CD8-positive, alpha-beta memory T cell (primary cell): ENCODE results near the gene GALNT14. TPM values are rescaled to one million over a fixed set of nuclear protein-coding genes. Genes with fewer than 3 reads are reported as not detected.

Experiments used
- CTCF ChIA-PET: fragments of 350-600 bp; sonication (Branson Sonifier 250); formaldehyde crosslinking; loops from one replicate; lab custom pipeline; 2021; ENCODE audit warnings: antibody characterized with exemption; lab: Charles Lee
- POLR2A ChIA-PET: fragments of 350-600 bp; sonication (Branson Sonifier 250); formaldehyde crosslinking; loops from one replicate; lab custom pipeline; 2021; ENCODE audit warnings: antibody characterized with exemption; lab: Charles Lee
- DNase-seq, 5 donors: peaks; one replicate each; pipeline versions ENCODE4 v3.0.0 to v3.0.0-alpha.2; 2020 to 2022; ENCODE audit warnings: mixed read lengths in 1 of 5
- H3K27ac ChIP-seq: one replicate; pipeline ENCODE4 v1.7.0; 2013; ENCODE audit warnings: low read depth, mild to moderate bottlenecking, low read length, moderate library complexity
- H3K27me3 ChIP-seq: 2 replicates; pipeline ENCODE4 v1.7.0; 2013; ENCODE audit warnings: low read length, mild to moderate bottlenecking; ENCODE audit not compliant: insufficient read depth, poor library complexity, severe bottlenecking
- H3K36me3 ChIP-seq: 2 replicates; pipeline ENCODE4 v1.7.0; 2013; ENCODE audit warnings: mild to moderate bottlenecking, low read length, moderate library complexity; ENCODE audit not compliant: insufficient read depth
- H3K4me1 ChIP-seq: 2 replicates; pipeline ENCODE4 v1.7.0; 2013; ENCODE audit warnings: mild to moderate bottlenecking, low read length, moderate library complexity; ENCODE audit not compliant: insufficient read depth
- H3K4me3 ChIP-seq: 2 replicates; pipeline ENCODE4 v1.7.0; 2013; ENCODE audit warnings: mild to moderate bottlenecking, low read length
- H3K9me3 ChIP-seq: 2 replicates; pipeline ENCODE4 v1.7.0; 2013; ENCODE audit warnings: mild to moderate bottlenecking, low read length
- H3K27ac Mint-ChIP-seq, 8 donors: one replicate each; pipeline ENCODE4 v1.8.0; 2020 to 2021; ENCODE audit warnings: mixed read lengths in 8 of 8, mild to moderate bottlenecking in 6 of 8, inconsistent platforms in 3 of 8, moderate library complexity in 3 of 8
- H3K27me3 Mint-ChIP-seq, 2 donors: one replicate each; pipeline ENCODE4 v1.8.0; 2020 to 2021; ENCODE audit warnings: mixed read lengths in 2 of 2, mild to moderate bottlenecking in 1 of 2, moderate library complexity in 1 of 2
- H3K36me3 Mint-ChIP-seq, 3 donors: one replicate each; pipeline ENCODE4 v1.8.0; 2020 to 2021; ENCODE audit warnings: mixed read lengths in 3 of 3, inconsistent platforms in 1 of 3, mild to moderate bottlenecking in 1 of 3
- H3K4me1 Mint-ChIP-seq, 3 donors: one replicate each; pipeline ENCODE4 v1.8.0; 2020 to 2021; ENCODE audit warnings: mixed read lengths in 3 of 3, inconsistent platforms in 1 of 3, mild to moderate bottlenecking in 1 of 3
- H3K4me3 Mint-ChIP-seq, 7 donors: one replicate each; pipeline ENCODE4 v1.8.0; 2020 to 2021; ENCODE audit warnings: mixed read lengths in 7 of 7, mild to moderate bottlenecking in 6 of 7, moderate library complexity in 4 of 7, inconsistent platforms in 2 of 7
- H3K9me3 Mint-ChIP-seq, 5 donors: one replicate each; pipeline ENCODE4 v1.8.0; 2020 to 2022; ENCODE audit warnings: mixed read lengths in 5 of 5, mild to moderate bottlenecking in 3 of 5, moderate library complexity in 2 of 5, inconsistent platforms in 1 of 5
- polyA plus RNA-seq: library from polyadenylated mRNA; unstranded; fragments of 300-500 nt; fragmentation: Illumina TruSeq; gene quantifications from one replicate; pipeline ENCODE4 v1.2.3, GENCODE V29; 2021
- total RNA-seq, 2 experiments: library from RNA; stranded (reverse); gene quantifications; one replicate each; pipeline ENCODE4 v1.2.3, GENCODE V29; 2021

GALNT14 gene
- total and polyA plus RNA-seq, 3 experiments from 2014 or later = 0.62 to 0.74 TPM; not detected in 1

GRCh38 chr2:31131871-31132270 is 6.4 kb downstream of the GALNT14 start:
- no peaks in the 10 kb centered on the region for H3K4me1 ChIP-seq
- Mint-ChIP-seq H3K4me3 (no peak overlapping the region), H3K27ac (no peak overlapping the region), H3K36me3 (no peaks in the 10 kb centered on the region), H3K27me3 (peaks cover 39 to 71% of the 10 kb centered on the region in 2 donors), H3K4me1 (peaks cover 3 to 6% (median 5%) of the 10 kb centered on the region in 3 donors), H3K9me3 (no peaks in the 10 kb centered on the region)
- H3K36me3 ChIP-seq = no peaks in the 10 kb centered on the region
- H3K4me3 ChIP-seq = no peak overlapping the region
- H3K27me3 ChIP-seq = peaks cover 20% of the 10 kb centered on the region
- H3K27ac ChIP-seq = no peak overlapping the region
- no peaks in the 10 kb centered on the region for H3K9me3 ChIP-seq
- no peak for DNase-seq
- POLR2A ChIA-PET = no interaction called here
- CTCF ChIA-PET = no interaction called here

- H3K4me3 ChIP-seq = no peak overlapping the region
- Mint-ChIP-seq H3K27ac (no peak overlapping the region), H3K9me3 (no peaks in the 10 kb centered on the region), H3K36me3 (no peaks in the 10 kb centered on the region), H3K4me3 (no peak overlapping the region), H3K4me1 (no peaks in the 10 kb centered on the region), H3K27me3 (peaks cover 20 to 50% of the 10 kb centered on the region in 2 donors)
- no peaks in the 10 kb centered on the region for H3K9me3 ChIP-seq
- H3K4me1 ChIP-seq = no peaks in the 10 kb centered on the region
- peaks cover 2% of the 10 kb centered on the region for H3K27me3 ChIP-seq
- no peaks in the 10 kb centered on the region for H3K36me3 ChIP-seq
- H3K27ac ChIP-seq = no peak overlapping the region
- no peak for DNase-seq
- ChIA-PET CTCF (no interaction called here), POLR2A (no interaction called here)
These were observed 8.7 kb downstream of the GALNT14 start for GRCh38 chr2:31129375-31130171.

- no peaks in the 10 kb centered on the region for H3K36me3 ChIP-seq
- Mint-ChIP-seq H3K36me3 (no peaks in the 10 kb centered on the region), H3K4me1 (no peaks in the 10 kb centered on the region), H3K9me3 (no peaks in the 10 kb centered on the region), H3K4me3 (no peak overlapping the region), H3K27ac (no peak overlapping the region), H3K27me3 (peaks cover 10 to 34% of the 10 kb centered on the region in 2 donors)
- no peak overlapping the region for H3K4me3 ChIP-seq
- no peaks in the 10 kb centered on the region for H3K4me1 ChIP-seq
- POLR2A ChIA-PET = no interaction called here
- no peaks in the 10 kb centered on the region for H3K9me3 ChIP-seq
- no peak overlapping the region for H3K27ac ChIP-seq
- DNase-seq = no peak
- H3K27me3 ChIP-seq = no peaks in the 10 kb centered on the region
- CTCF ChIA-PET = no interaction called here
These were observed 10.3 kb downstream of the GALNT14 start for GRCh38 chr2:31127931-31128330.

GRCh38 chr2:31125918-31126695 is 12.1 kb downstream of the GALNT14 start:
- Histone ChIP-seq H3K9me3 (no peaks in the 10 kb centered on the region), H3K36me3 (no peaks in the 10 kb centered on the region), H3K4me1 (no peaks in the 10 kb centered on the region), H3K4me3 (no peak overlapping the region), H3K27ac (no peak overlapping the region), H3K27me3 (no peaks in the 10 kb centered on the region)
- Mint-ChIP-seq H3K36me3 (no peaks in the 10 kb centered on the region), H3K27me3 (peaks cover 8 to 25% of the 10 kb centered on the region in 2 donors), H3K27ac (no peak overlapping the region), H3K9me3 (no peaks in the 10 kb centered on the region), H3K4me3 (no peak overlapping the region), H3K4me1 (no peaks in the 10 kb centered on the region)
- no peak for DNase-seq
- CTCF ChIA-PET = no interaction called here
- POLR2A ChIA-PET = no interaction called here

- H3K27me3 ChIP-seq = no peaks in the 10 kb centered on the region
- ChIA-PET POLR2A (no interaction called here), CTCF (no interaction called here)
- Mint-ChIP-seq H3K27ac (no peak overlapping the region), H3K36me3 (no peaks in the 10 kb centered on the region), H3K9me3 (no peaks in the 10 kb centered on the region), H3K4me3 (no peak overlapping the region), H3K27me3 (peaks cover 7 to 28% of the 10 kb centered on the region in 2 donors), H3K4me1 (no peaks in the 10 kb centered on the region)
- H3K36me3 ChIP-seq = no peaks in the 10 kb centered on the region
- no peaks in the 10 kb centered on the region for H3K9me3 ChIP-seq
- no peaks in the 10 kb centered on the region for H3K4me1 ChIP-seq
- H3K27ac ChIP-seq = no peak overlapping the region
- H3K4me3 ChIP-seq = no peak overlapping the region
- DNase-seq = no peak
These were observed 13.3 kb downstream of the GALNT14 start for GRCh38 chr2:31124904-31125303.

GRCh38 chr2:31122133-31122532 is 16.1 kb downstream of the GALNT14 start:
- POLR2A ChIA-PET = no interaction called here
- peaks cover 5 to 15% of the 10 kb centered on the region in 2 donors for H3K27me3 Mint-ChIP-seq
- no peak overlapping the region for H3K4me3 ChIP-seq
- no peak overlapping the region for H3K27ac ChIP-seq
- H3K4me1 ChIP-seq = no peaks in the 10 kb centered on the region
- no peaks in the 10 kb centered on the region for H3K9me3 ChIP-seq
- H3K27ac Mint-ChIP-seq = no peak overlapping the region
- H3K36me3 ChIP-seq = no peaks in the 10 kb centered on the region
- no peaks in the 10 kb centered on the region for H3K36me3 Mint-ChIP-seq
- CTCF ChIA-PET = no interaction called here
- no peak overlapping the region for H3K4me3 Mint-ChIP-seq
- no peaks in the 10 kb centered on the region for H3K9me3 Mint-ChIP-seq
- no peaks in the 10 kb centered on the region for H3K27me3 ChIP-seq
- no peak for DNase-seq
- no peaks in the 10 kb centered on the region for H3K4me1 Mint-ChIP-seq

GRCh38 chr2:31113765-31114164 is 24.5 kb downstream of the GALNT14 start:
- no peak overlapping the region for H3K27ac ChIP-seq
- Mint-ChIP-seq H3K27me3 (peaks cover 6 to 45% of the 10 kb centered on the region in 2 donors), H3K27ac (no peak overlapping the region), H3K4me1 (no peaks in the 10 kb centered on the region), H3K4me3 (no peak overlapping the region), H3K36me3 (no peaks in the 10 kb centered on the region), H3K9me3 (peaks cover 0 to 3% (median 0%) of the 10 kb centered on the region in 5 donors)
- no peaks in the 10 kb centered on the region for H3K4me1 ChIP-seq
- no peaks in the 10 kb centered on the region for H3K9me3 ChIP-seq
- H3K27me3 ChIP-seq = no peaks in the 10 kb centered on the region
- H3K36me3 ChIP-seq = no peaks in the 10 kb centered on the region
- H3K4me3 ChIP-seq = no peak overlapping the region
- ChIA-PET CTCF (no interaction called here), POLR2A (no interaction called here)
- DNase-seq = no peak

- DNase-seq = no peak
- Histone ChIP-seq H3K27me3 (no peaks in the 10 kb centered on the region), H3K36me3 (no peaks in the 10 kb centered on the region), H3K27ac (no peak overlapping the region), H3K4me3 (no peak overlapping the region), H3K9me3 (no peaks in the 10 kb centered on the region), H3K4me1 (no peaks in the 10 kb centered on the region)
- H3K4me3 Mint-ChIP-seq = no peak overlapping the region
- POLR2A ChIA-PET = no interaction called here
- no peaks in the 10 kb centered on the region for H3K4me1 Mint-ChIP-seq
- peaks cover 7 to 47% of the 10 kb centered on the region in 2 donors for H3K27me3 Mint-ChIP-seq
- no peak overlapping the region for H3K27ac Mint-ChIP-seq
- no peaks in the 10 kb centered on the region for H3K36me3 Mint-ChIP-seq
- H3K9me3 Mint-ChIP-seq = peaks cover 0 to 3% (median 0%) of the 10 kb centered on the region in 5 donors
- CTCF ChIA-PET = no interaction called here
These were observed 25.7 kb downstream of the GALNT14 start for GRCh38 chr2:31112544-31112943.
